Thyroid gland (tissue), 4 donors: Measurements from ENCODE around the gene DNAH11. TPM values are rescaled to one million over a fixed set of nuclear protein-coding genes. Genes with fewer than 3 reads are reported as not detected.
"Not testable (repeated sequence)": the region's sequence is repeated elsewhere in the genome, so short reads cannot be mapped to it uniquely, and the experiment has no call there.

ENCODE experiments used
- DNase-seq, 2 donors: peaks; one replicate each; pipeline ENCODE4 v3.0.0-alpha.2; 2019
- H3K27ac ChIP-seq, 3 donors: fragments of 200-600 bp; sonication (generic); 1 replicate in 2 of 3; 2 replicates in 1 of 3; pipeline ENCODE4 v1.5.1; 2016 to 2019; ENCODE audit warnings: mild to moderate bottlenecking in 1 of 3, moderate library complexity in 1 of 3
- H3K27me3 ChIP-seq: fragments of 200-600 bp; sonication (generic); one replicate; pipeline ENCODE4 v1.5.1; 2019
- H3K36me3 ChIP-seq, 2 donors: fragments of 200-600 bp; sonication (generic); one replicate each; pipeline ENCODE4 v1.5.1; 2016 to 2019
- H3K4me1 ChIP-seq, 2 donors: fragments of 200-600 bp; sonication (generic); one replicate each; pipeline ENCODE4 v1.5.1; 2017 to 2019
- H3K4me3 ChIP-seq, 3 donors: fragments of 200-600 bp; sonication (generic); replicated peaks in 1 of 3; 1 replicate in 2 of 3; 2 replicates in 1 of 3; pipeline ENCODE4 v1.5.1; 2016; ENCODE audit warnings: mild to moderate bottlenecking in 1 of 3
- H3K9me3 ChIP-seq: fragments of 200-600 bp; sonication (generic); one replicate; pipeline ENCODE4 v1.5.1; 2017
- POLR2A ChIP-seq, 2 donors: fragments of 450-650 bp; IDR thresholded peaks; one replicate each; pipeline ENCODE4 v1.6.1; 2017; ENCODE audit warnings: antibody characterized with exemption in 2 of 2, mild to moderate bottlenecking in 2 of 2, moderate library complexity in 1 of 2
- WGBS, 2 donors: methylation state at CpG; one replicate each; pipeline ENCODE4 v1.1.5; 2017; 5-methylcytosine and 5-hydroxymethylcytosine counted together
- intact Hi-C: fragments of 100-400 bp; cut with DNase I; formaldehyde crosslinking; loops from one replicate; pipeline ENCODE4 v1.15.1; 2023
- total RNA-seq, 4 donors: library from RNA; depleted of rRNA; stranded (reverse); fragments of >200 nt; gene quantifications; one replicate each; pipeline ENCODE4 v1.2.3, GENCODE V29; 2016
- TF ChIP-seq, protein P1 (sequence below), 6 experiments: fragments of 200-600 bp in 3 of 6; fragments of 450-650 bp in 3 of 6; sonication (generic) in 3 of 6; IDR thresholded peaks; one replicate each; pipeline ENCODE4 v1.5.1; 2016 to 2019; ENCODE audit warnings: antibody characterized with exemption in 6 of 6, mild to moderate bottlenecking in 2 of 6, inconsistent platforms in 1 of 6, moderate library complexity in 1 of 6

Gene DNAH11
- total RNA-seq, 4 donors from 2014 or later = 3.9 to 29.9 (median 10.9) TPM

- Histone ChIP-seq H3K27ac (peak overlapping the region; percentile 42 to 69 (median 57)), H3K4me3 (no peak overlapping the region), H3K27me3 (no peaks in the 10 kb centered on the region), H3K36me3 (no peaks in the 10 kb centered on the region), H3K9me3 (no peaks in the 10 kb centered on the region), H3K4me1 (peaks cover 7 to 14% of the 10 kb centered on the region in 2 donors)
- TF ChIP-seq, protein P1, sequence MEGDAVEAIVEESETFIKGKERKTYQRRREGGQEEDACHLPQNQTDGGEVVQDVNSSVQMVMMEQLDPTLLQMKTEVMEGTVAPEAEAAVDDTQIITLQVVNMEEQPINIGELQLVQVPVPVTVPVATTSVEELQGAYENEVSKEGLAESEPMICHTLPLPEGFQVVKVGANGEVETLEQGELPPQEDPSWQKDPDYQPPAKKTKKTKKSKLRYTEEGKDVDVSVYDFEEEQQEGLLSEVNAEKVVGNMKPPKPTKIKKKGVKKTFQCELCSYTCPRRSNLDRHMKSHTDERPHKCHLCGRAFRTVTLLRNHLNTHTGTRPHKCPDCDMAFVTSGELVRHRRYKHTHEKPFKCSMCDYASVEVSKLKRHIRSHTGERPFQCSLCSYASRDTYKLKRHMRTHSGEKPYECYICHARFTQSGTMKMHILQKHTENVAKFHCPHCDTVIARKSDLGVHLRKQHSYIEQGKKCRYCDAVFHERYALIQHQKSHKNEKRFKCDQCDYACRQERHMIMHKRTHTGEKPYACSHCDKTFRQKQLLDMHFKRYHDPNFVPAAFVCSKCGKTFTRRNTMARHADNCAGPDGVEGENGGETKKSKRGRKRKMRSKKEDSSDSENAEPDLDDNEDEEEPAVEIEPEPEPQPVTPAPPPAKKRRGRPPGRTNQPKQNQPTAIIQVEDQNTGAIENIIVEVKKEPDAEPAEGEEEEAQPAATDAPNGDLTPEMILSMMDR (IDR thresholded peaks at IDR 0.05) = no peak
- no peak for TF ChIP-seq POLR2A (IDR thresholded peaks at IDR 0.05)
- WGBS, 2 donors = 21 to 30% methylated on average over 7 of the region's 7 CpGs
- no peak for DNase-seq
- intact Hi-C loops = no loop called here
Observed at GRCh38 chr7:21829731-21830130, 286.9 kb downstream of the DNAH11 start.

- Histone ChIP-seq H3K4me1 (no peaks in the 10 kb centered on the region), H3K4me3 (no peak overlapping the region), H3K27me3 (no peaks in the 10 kb centered on the region), H3K27ac (no peak overlapping the region), H3K9me3 (no peaks in the 10 kb centered on the region), H3K36me3 (no peaks in the 10 kb centered on the region)
- TF ChIP-seq POLR2A (IDR thresholded peaks at IDR 0.05) = no peak
- TF ChIP-seq, protein P1 (IDR thresholded peaks at IDR 0.05) = no peak
- WGBS, 2 donors = 47 to 63% methylated on average over 1 of the region's 1 CpG
- intact Hi-C loops = no loop called here
- DNase-seq = peak; percentile 10 to 32
Observed at GRCh38 chr7:21844742-21845141, 301.9 kb downstream of the DNAH11 start.

DNA sequence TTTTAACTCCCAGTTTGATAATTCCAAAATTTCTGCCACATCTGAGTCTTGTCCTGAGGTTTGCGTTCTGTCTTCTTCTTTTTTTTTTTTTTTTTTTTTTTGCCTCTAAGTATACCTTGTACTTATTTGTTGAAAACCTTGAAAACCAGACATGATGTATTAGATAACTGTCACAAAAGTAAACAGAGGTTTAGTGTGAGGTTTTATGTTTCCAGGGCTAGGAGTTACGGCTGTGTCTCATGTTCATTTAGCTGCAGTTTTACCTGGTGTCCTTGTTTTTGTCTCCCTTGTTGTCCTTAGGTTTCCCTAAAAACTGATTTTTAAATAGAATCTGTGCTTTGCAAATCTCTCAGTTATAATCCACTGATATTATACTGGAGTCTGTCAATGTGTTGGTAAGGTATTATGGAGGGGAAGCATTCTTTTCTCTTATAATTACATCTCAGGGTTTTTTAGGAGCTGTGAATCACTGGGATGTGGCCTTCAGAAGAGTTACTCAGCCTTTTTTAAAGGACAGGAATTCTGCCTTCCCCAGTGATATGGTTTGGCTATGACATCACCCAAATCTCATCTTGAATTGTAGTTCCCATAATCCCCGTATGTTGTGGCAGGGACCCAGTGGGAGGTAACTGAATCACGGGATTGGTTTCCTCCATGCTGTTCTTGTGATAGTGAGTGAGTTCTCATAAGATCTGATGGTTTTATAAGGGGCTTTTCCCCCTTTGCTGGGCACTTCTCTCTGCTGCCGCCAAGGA, 307.9 kb downstream of the DNAH11 start:
- intact Hi-C loops = no loop called here
- H3K4me3 ChIP-seq = no peak overlapping the region
- 92% methylated on average over 5 of the region's 5 CpGs for WGBS, 2 donors

GRCh38 chr7:21851559-21851967, 308.7 kb downstream of the DNAH11 start:
- no peak for DNase-seq
- intact Hi-C loops = no loop called here
- H3K9me3 ChIP-seq = no peaks in the 10 kb centered on the region
- H3K4me3 ChIP-seq = no peak overlapping the region
- no peak overlapping the region for H3K27ac ChIP-seq
- H3K4me1 ChIP-seq = no peaks in the 10 kb centered on the region
- no peak for TF ChIP-seq POLR2A (IDR thresholded peaks at IDR 0.05)
- TF ChIP-seq, protein P1 (IDR thresholded peaks at IDR 0.05) = no peak
- WGBS, 2 donors = 70 to 82% methylated on average over 6 of the region's 6 CpGs
- no peaks in the 10 kb centered on the region for H3K36me3 ChIP-seq
- no peaks in the 10 kb centered on the region for H3K27me3 ChIP-seq

More for the DNA sequence above, 307.9 kb downstream of the DNAH11 start:
- Histone ChIP-seq H3K27ac (no peak overlapping the region), H3K27me3 (no peaks in the 10 kb centered on the region), H3K36me3 (no peaks in the 10 kb centered on the region), H3K9me3 (no peaks in the 10 kb centered on the region), H3K4me1 (no peaks in the 10 kb centered on the region)
- no peak for DNase-seq
- no peak for TF ChIP-seq POLR2A (IDR thresholded peaks at IDR 0.05)
- TF ChIP-seq, protein P1 (IDR thresholded peaks at IDR 0.05) = no peak

- H3K36me3 ChIP-seq, H3K27ac ChIP-seq, intact Hi-C loops, H3K9me3 ChIP-seq, H3K4me1 ChIP-seq, H3K27me3 ChIP-seq, DNase-seq, H3K4me3 ChIP-seq: not testable (repeated sequence)
- WGBS, 2 donors = 75 to 81% methylated on average over 7 of the region's 7 CpGs
Observed at GRCh38 chr7:21865631-21866204, 322.9 kb downstream of the DNAH11 start.
